Measurements from ENCODE around the gene PPP2R2B. TPM values are rescaled to one million over a fixed set of nuclear protein-coding genes. Genes with fewer than 3 reads are reported as not detected.

Gene PPP2R2B
- total and polyA plus RNA-seq, 2 donors (not counting 1 experiment from before 2014, with no cell fraction given): 0.67 to 1.5 TPM

GRCh38 chr5:146640285-146640896 lies 238.2 kb downstream of the PPP2R2B start:
- H3K36me3 ChIP-seq (ENCODE audit: control insufficient read depth, insufficient read depth, low read length): no peaks in the 10 kb centered on the region
- H3K27me3 ChIP-seq (ENCODE audit: control insufficient read depth, insufficient read depth, low read length): no peaks in the 10 kb centered on the region
- H3K9me3 ChIP-seq (ENCODE audit: control insufficient read depth, insufficient read depth, low read depth, low read length): no peaks in the 10 kb centered on the region
- DNase-seq (ENCODE audit: low read depth in 2 of 2): no peak
- H2AFZ ChIP-seq (ENCODE audit: low read length): no peak overlapping the region
- no peak overlapping the region for H3K9ac ChIP-seq (ENCODE audit: insufficient read depth, low read length)
- H3K27ac ChIP-seq (ENCODE audit: insufficient read depth, low read length): no peak overlapping the region
- H3K4me3 ChIP-seq (replicated peaks in 1 of 4; ENCODE audit: control extremely low read depth in 1 of 4, insufficient read depth in 1 of 4, low read depth in 3 of 4, low read length in 4 of 4): no peak overlapping the region
- no peaks in the 10 kb centered on the region for H3K79me2 ChIP-seq (ENCODE audit: control insufficient read depth, insufficient read depth, low read length)
- no peaks in the 10 kb centered on the region for H3K4me1 ChIP-seq (ENCODE audit: control insufficient read depth, extremely low read depth, insufficient read depth, low read length)
- no peaks in the 10 kb centered on the region for H4K20me1 ChIP-seq (ENCODE audit: control insufficient read depth, extremely low read depth, insufficient read depth, low read length)
- TF ChIP-seq CTCF (conservative IDR thresholded peaks at IDR 0.05 in 1 of 2, IDR thresholded peaks at IDR 0.05 in 1 of 2; ENCODE audit: low read depth in 1 of 2, low read length in 2 of 2): no peak
- TF ChIP-seq EZH2 (IDR thresholded peaks at IDR 0.05; ENCODE audit: low read length, missing control alignments): no peak
- no peak overlapping the region for H3K4me2 ChIP-seq (ENCODE audit: extremely low read depth, insufficient read depth, low read length)

- no peak for TF ChIP-seq EZH2 (IDR thresholded peaks at IDR 0.05; ENCODE audit: low read length, missing control alignments)
- TF ChIP-seq CTCF (conservative IDR thresholded peaks at IDR 0.05 in 1 of 2, IDR thresholded peaks at IDR 0.05 in 1 of 2; ENCODE audit: low read depth in 1 of 2, low read length in 2 of 2): no peak
- Histone ChIP-seq H3K4me3 (replicated peaks in 1 of 4; ENCODE audit: control extremely low read depth in 1 of 4, insufficient read depth in 1 of 4, low read depth in 3 of 4, low read length in 4 of 4) (no peak overlapping the region), H2AFZ (ENCODE audit: low read length) (no peak overlapping the region), H4K20me1 (ENCODE audit: control insufficient read depth, extremely low read depth, insufficient read depth, low read length) (no peaks in the 10 kb centered on the region), H3K36me3 (ENCODE audit: control insufficient read depth, insufficient read depth, low read length) (no peaks in the 10 kb centered on the region), H3K27me3 (ENCODE audit: control insufficient read depth, insufficient read depth, low read length) (no peaks in the 10 kb centered on the region), H3K79me2 (ENCODE audit: control insufficient read depth, insufficient read depth, low read length) (no peaks in the 10 kb centered on the region), H3K27ac (ENCODE audit: insufficient read depth, low read length) (no peak overlapping the region), H3K4me1 (ENCODE audit: control insufficient read depth, extremely low read depth, insufficient read depth, low read length) (no peaks in the 10 kb centered on the region), H3K9ac (ENCODE audit: insufficient read depth, low read length) (no peak overlapping the region), H3K4me2 (ENCODE audit: extremely low read depth, insufficient read depth, low read length) (no peak overlapping the region), H3K9me3 (ENCODE audit: control insufficient read depth, insufficient read depth, low read depth, low read length) (no peaks in the 10 kb centered on the region)
- DNase-seq (ENCODE audit: low read depth in 2 of 2): no peak
These were observed 243.1 kb downstream of the PPP2R2B start for GRCh38 chr5:146635443-146635842.

GRCh38 chr5:146633323-146633764 lies 245.2 kb downstream of the PPP2R2B start:
- Histone ChIP-seq H3K4me1 (ENCODE audit: control insufficient read depth, extremely low read depth, insufficient read depth, low read length) (no peaks in the 10 kb centered on the region), H3K9ac (ENCODE audit: insufficient read depth, low read length) (no peak overlapping the region), H3K36me3 (ENCODE audit: control insufficient read depth, insufficient read depth, low read length) (no peaks in the 10 kb centered on the region), H2AFZ (ENCODE audit: low read length) (no peak overlapping the region), H3K27ac (ENCODE audit: insufficient read depth, low read length) (no peak overlapping the region), H3K27me3 (ENCODE audit: control insufficient read depth, insufficient read depth, low read length) (no peaks in the 10 kb centered on the region), H3K4me3 (replicated peaks in 1 of 4; ENCODE audit: control extremely low read depth in 1 of 4, insufficient read depth in 1 of 4, low read depth in 3 of 4, low read length in 4 of 4) (no peak overlapping the region), H4K20me1 (ENCODE audit: control insufficient read depth, extremely low read depth, insufficient read depth, low read length) (no peaks in the 10 kb centered on the region), H3K4me2 (ENCODE audit: extremely low read depth, insufficient read depth, low read length) (no peak overlapping the region), H3K79me2 (ENCODE audit: control insufficient read depth, insufficient read depth, low read length) (no peaks in the 10 kb centered on the region), H3K9me3 (ENCODE audit: control insufficient read depth, insufficient read depth, low read depth, low read length) (no peaks in the 10 kb centered on the region)
- TF ChIP-seq CTCF (conservative IDR thresholded peaks at IDR 0.05 in 1 of 2, IDR thresholded peaks at IDR 0.05 in 1 of 2; ENCODE audit: low read depth in 1 of 2, low read length in 2 of 2) (no peak), EZH2 (IDR thresholded peaks at IDR 0.05; ENCODE audit: low read length, missing control alignments) (no peak)
- DNase-seq (ENCODE audit: low read depth in 2 of 2): no peak

Data from fibroblast of lung (primary cell).